ENCODE data around the gene LYSMD4. TPM values are rescaled to one million over a fixed set of nuclear protein-coding genes. Genes with fewer than 3 reads are reported as not detected.
A peak's percentile ranks its signal among the peaks of the same experiment; 100 is the strongest.

Gene LYSMD4
- total and polyA plus RNA-seq, 2 of the 13 experiments (the other 11 are each of a cell fraction or from before 2014, with no cell fraction given): 7.4 to 8.5 TPM

- TF ChIP-seq SP2 (CRISPR knock-in tag; IDR thresholded peaks at IDR 0.05) (no peak), MIER3 (CRISPR knock-in tag; IDR thresholded peaks at IDR 0.05; ENCODE audit: borderline replicate concordance) (no peak), ZMYM4 (CRISPR knock-in tag; IDR thresholded peaks at IDR 0.05) (no peak), ZNF660 (CRISPR knock-in tag; IDR thresholded peaks at IDR 0.05; ENCODE audit: borderline replicate concordance, low read depth) (no peak), BORCS8-MEF2B (CRISPR knock-in tag; IDR thresholded peaks at IDR 0.05) (no peak), CHD4 (IDR thresholded peaks at IDR 0.05; ENCODE audit: borderline replicate concordance, low read length) (no peak), ZNF709 (CRISPR knock-in tag; IDR thresholded peaks at IDR 0.05) (no peak), HNRNPUL1 (IDR thresholded peaks at IDR 0.05; ENCODE audit: low read depth, low read length) (no peak), SAP130 (CRISPR knock-in tag; IDR thresholded peaks at IDR 0.05; ENCODE audit: low read depth) (no peak), ADNP (CRISPR knock-in tag; IDR thresholded peaks at IDR 0.05) (no peak), EHMT2 (IDR thresholded peaks at IDR 0.05; ENCODE audit: borderline replicate concordance, low read depth, low read length) (no peak), JDP2 (CRISPR knock-in tag; IDR thresholded peaks at IDR 0.05; ENCODE audit: borderline replicate concordance) (no peak), JUND (CRISPR knock-in tag; IDR thresholded peaks at IDR 0.05) (no peak), CBFB (CRISPR knock-in tag; IDR thresholded peaks at IDR 0.05) (no peak), E2F5 (CRISPR knock-in tag; conservative IDR thresholded peaks at IDR 0.05) (no peak), ATM (IDR thresholded peaks at IDR 0.05; ENCODE audit: borderline replicate concordance) (no peak), ZNF205 (CRISPR knock-in tag; IDR thresholded peaks at IDR 0.05) (no peak)
- TF ChIP-seq, protein P1, sequence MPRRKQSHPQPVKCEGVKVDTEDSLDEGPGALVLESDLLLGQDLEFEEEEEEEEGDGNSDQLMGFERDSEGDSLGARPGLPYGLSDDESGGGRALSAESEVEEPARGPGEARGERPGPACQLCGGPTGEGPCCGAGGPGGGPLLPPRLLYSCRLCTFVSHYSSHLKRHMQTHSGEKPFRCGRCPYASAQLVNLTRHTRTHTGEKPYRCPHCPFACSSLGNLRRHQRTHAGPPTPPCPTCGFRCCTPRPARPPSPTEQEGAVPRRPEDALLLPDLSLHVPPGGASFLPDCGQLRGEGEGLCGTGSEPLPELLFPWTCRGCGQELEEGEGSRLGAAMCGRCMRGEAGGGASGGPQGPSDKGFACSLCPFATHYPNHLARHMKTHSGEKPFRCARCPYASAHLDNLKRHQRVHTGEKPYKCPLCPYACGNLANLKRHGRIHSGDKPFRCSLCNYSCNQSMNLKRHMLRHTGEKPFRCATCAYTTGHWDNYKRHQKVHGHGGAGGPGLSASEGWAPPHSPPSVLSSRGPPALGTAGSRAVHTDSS (CRISPR knock-in tag; conservative IDR thresholded peaks at IDR 0.05): no peak
- TF ChIP-seq, protein P2, sequence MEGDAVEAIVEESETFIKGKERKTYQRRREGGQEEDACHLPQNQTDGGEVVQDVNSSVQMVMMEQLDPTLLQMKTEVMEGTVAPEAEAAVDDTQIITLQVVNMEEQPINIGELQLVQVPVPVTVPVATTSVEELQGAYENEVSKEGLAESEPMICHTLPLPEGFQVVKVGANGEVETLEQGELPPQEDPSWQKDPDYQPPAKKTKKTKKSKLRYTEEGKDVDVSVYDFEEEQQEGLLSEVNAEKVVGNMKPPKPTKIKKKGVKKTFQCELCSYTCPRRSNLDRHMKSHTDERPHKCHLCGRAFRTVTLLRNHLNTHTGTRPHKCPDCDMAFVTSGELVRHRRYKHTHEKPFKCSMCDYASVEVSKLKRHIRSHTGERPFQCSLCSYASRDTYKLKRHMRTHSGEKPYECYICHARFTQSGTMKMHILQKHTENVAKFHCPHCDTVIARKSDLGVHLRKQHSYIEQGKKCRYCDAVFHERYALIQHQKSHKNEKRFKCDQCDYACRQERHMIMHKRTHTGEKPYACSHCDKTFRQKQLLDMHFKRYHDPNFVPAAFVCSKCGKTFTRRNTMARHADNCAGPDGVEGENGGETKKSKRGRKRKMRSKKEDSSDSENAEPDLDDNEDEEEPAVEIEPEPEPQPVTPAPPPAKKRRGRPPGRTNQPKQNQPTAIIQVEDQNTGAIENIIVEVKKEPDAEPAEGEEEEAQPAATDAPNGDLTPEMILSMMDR (CRISPR knock-in tag; IDR thresholded peaks at IDR 0.05): no peak
- TF ChIP-seq, protein P3, sequence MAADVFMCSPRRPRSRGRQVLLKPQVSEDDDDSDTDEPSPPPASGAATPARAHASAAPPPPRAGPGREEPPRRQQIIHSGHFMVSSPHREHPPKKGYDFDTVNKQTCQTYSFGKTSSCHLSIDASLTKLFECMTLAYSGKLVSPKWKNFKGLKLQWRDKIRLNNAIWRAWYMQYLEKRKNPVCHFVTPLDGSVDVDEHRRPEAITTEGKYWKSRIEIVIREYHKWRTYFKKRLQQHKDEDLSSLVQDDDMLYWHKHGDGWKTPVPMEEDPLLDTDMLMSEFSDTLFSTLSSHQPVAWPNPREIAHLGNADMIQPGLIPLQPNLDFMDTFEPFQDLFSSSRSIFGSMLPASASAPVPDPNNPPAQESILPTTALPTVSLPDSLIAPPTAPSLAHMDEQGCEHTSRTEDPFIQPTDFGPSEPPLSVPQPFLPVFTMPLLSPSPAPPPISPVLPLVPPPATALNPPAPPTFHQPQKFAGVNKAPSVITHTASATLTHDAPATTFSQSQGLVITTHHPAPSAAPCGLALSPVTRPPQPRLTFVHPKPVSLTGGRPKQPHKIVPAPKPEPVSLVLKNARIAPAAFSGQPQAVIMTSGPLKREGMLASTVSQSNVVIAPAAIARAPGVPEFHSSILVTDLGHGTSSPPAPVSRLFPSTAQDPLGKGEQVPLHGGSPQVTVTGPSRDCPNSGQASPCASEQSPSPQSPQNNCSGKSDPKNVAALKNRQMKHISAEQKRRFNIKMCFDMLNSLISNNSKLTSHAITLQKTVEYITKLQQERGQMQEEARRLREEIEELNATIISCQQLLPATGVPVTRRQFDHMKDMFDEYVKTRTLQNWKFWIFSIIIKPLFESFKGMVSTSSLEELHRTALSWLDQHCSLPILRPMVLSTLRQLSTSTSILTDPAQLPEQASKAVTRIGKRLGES (CRISPR knock-in tag; IDR thresholded peaks at IDR 0.05; ENCODE audit: borderline replicate concordance): no peak
- TF ChIP-seq, protein P4, sequence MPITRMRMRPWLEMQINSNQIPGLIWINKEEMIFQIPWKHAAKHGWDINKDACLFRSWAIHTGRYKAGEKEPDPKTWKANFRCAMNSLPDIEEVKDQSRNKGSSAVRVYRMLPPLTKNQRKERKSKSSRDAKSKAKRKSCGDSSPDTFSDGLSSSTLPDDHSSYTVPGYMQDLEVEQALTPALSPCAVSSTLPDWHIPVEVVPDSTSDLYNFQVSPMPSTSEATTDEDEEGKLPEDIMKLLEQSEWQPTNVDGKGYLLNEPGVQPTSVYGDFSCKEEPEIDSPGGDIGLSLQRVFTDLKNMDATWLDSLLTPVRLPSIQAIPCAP (CRISPR knock-in tag; IDR thresholded peaks at IDR 0.05; ENCODE audit: low read depth): 0 out of 2 replicates have a peak, but pooled peaks have one; percentile 24
- TF ChIP-seq, protein P5, sequence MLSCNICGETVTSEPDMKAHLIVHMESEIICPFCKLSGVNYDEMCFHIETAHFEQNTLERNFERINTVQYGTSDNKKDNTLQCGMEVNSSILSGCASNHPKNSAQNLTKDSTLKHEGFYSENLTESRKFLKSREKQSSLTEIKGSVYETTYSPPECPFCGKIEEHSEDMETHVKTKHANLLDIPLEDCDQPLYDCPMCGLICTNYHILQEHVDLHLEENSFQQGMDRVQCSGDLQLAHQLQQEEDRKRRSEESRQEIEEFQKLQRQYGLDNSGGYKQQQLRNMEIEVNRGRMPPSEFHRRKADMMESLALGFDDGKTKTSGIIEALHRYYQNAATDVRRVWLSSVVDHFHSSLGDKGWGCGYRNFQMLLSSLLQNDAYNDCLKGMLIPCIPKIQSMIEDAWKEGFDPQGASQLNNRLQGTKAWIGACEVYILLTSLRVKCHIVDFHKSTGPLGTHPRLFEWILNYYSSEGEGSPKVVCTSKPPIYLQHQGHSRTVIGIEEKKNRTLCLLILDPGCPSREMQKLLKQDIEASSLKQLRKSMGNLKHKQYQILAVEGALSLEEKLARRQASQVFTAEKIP (CRISPR knock-in tag; IDR thresholded peaks at IDR 0.05; ENCODE audit: borderline replicate concordance): no peak
Observed at GRCh38 chr15:99732751-99733267, 428 bp downstream of the LYSMD4 start (continued).

Data from HepG2 (cell line).